ENCODE data around the gene SYNGR3.

The SYNGR3 gene

DNA sequence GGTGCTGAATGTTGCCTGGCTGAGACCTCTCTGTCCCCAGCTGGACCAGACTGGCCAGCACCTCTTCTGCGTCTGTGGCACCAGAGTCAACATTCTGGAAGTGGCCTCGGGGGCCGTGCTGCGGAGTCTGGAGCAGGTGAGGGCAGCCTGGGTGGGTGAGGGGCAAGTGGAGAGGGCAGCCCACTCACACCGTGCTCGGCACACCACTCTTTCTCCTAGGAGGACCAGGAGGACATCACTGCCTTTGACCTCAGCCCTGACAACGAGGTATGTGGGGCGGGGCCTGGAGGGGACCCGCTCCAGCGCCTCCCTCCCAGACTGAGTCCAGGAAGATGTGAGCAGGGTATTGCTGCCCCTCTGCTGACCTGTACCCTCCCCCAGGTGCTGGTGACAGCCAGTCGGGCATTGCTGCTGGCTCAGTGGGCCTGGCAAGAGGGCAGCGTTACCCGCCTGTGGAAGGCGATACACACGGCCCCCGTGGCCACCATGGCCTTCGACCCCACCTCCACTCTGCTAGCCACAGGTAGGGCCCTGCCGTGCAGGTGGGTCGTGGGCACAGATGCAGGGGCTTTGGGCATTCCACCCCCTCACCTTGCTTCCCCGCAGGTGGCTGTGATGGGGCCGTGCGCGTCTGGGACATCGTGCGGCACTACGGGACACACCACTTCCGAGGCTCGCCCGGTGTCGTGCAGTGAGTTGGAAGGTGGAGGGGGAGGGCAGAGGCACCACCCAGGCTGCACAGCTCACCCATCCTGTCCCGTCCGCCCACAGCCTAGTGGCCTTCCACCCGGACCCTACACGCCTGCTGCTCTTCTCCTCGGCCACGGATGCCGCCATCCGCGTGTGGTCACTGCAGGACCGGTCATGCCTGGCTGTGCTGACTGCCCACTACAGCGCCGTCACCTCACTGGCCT, 15.4 kb upstream of the SYNGR3 start:
- ATAC-seq (ENCODE audit: low read depth) = no peak
- Histone ChIP-seq H3K4me1 (ENCODE audit: insufficient read depth, poor library complexity, severe bottlenecking) (no peaks in the 10 kb centered on the region), H3K36me3 (ENCODE audit: low read depth) (peaks cover 31% of the 10 kb centered on the region), H3K4me3 (ENCODE audit: severe bottlenecking) (no peak overlapping the region), H3K9me3 (ENCODE audit: severe bottlenecking) (no peaks in the 10 kb centered on the region), H3K27ac (ENCODE audit: poor library complexity, severe bottlenecking) (no peak overlapping the region), H3K27me3 (ENCODE audit: insufficient read depth, poor library complexity, severe bottlenecking) (no peaks in the 10 kb centered on the region)
- TF ChIP-seq, protein P1, sequence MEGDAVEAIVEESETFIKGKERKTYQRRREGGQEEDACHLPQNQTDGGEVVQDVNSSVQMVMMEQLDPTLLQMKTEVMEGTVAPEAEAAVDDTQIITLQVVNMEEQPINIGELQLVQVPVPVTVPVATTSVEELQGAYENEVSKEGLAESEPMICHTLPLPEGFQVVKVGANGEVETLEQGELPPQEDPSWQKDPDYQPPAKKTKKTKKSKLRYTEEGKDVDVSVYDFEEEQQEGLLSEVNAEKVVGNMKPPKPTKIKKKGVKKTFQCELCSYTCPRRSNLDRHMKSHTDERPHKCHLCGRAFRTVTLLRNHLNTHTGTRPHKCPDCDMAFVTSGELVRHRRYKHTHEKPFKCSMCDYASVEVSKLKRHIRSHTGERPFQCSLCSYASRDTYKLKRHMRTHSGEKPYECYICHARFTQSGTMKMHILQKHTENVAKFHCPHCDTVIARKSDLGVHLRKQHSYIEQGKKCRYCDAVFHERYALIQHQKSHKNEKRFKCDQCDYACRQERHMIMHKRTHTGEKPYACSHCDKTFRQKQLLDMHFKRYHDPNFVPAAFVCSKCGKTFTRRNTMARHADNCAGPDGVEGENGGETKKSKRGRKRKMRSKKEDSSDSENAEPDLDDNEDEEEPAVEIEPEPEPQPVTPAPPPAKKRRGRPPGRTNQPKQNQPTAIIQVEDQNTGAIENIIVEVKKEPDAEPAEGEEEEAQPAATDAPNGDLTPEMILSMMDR (IDR thresholded peaks at IDR 0.05; ENCODE audit: poor library complexity, severe bottlenecking) = no peak
- no peak for DNase-seq (ENCODE audit: low spot score)

DNA sequence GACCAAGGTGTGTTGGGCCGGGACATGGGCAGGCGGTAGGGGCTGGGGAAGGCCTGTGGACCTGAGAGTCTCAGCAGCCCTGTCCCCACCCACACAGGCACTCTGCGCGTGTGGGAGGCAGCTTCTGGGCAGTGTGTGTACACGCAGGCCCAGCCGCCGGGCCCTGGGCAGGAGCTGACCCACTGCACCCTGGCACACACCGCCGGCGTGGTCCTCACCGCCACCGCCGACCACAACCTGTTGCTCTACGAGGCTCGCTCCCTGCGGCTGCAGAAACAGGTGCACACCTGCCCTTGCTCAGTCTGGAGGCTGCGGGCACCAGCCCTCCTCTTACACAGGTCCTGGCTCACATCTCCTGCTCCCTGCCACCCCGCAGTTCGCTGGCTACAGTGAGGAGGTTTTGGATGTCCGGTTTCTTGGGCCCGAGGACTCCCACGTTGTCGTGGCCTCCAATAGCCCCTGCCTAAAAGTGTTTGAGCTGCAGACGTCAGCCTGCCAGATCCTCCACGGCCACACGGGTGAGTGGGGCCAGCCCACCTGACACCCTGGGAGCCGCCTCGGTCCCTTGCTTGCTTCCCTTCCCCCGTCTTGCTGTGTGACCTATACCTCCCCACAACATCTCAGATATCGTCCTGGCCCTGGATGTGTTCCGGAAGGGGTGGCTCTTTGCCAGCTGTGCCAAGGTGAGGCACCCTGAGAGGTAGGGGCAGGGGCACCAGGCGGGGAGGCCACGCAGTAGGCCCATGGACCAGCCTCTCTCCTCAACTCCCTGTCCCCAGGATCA, 14.1 kb upstream of the SYNGR3 start:
- ATAC-seq (ENCODE audit: low read depth) = no peak
- no peak overlapping the region for H3K27ac ChIP-seq (ENCODE audit: poor library complexity, severe bottlenecking)
- no peaks in the 10 kb centered on the region for H3K4me1 ChIP-seq (ENCODE audit: insufficient read depth, poor library complexity, severe bottlenecking)
- DNase-seq (ENCODE audit: low spot score) = no peak
- peaks cover 31% of the 10 kb centered on the region for H3K36me3 ChIP-seq (ENCODE audit: low read depth)
- no peaks in the 10 kb centered on the region for H3K9me3 ChIP-seq (ENCODE audit: severe bottlenecking)
- H3K27me3 ChIP-seq (ENCODE audit: insufficient read depth, poor library complexity, severe bottlenecking) = no peaks in the 10 kb centered on the region
- TF ChIP-seq, protein P1 (IDR thresholded peaks at IDR 0.05; ENCODE audit: poor library complexity, severe bottlenecking) = no peak
- no peak overlapping the region for H3K4me3 ChIP-seq (ENCODE audit: severe bottlenecking)

DNA sequence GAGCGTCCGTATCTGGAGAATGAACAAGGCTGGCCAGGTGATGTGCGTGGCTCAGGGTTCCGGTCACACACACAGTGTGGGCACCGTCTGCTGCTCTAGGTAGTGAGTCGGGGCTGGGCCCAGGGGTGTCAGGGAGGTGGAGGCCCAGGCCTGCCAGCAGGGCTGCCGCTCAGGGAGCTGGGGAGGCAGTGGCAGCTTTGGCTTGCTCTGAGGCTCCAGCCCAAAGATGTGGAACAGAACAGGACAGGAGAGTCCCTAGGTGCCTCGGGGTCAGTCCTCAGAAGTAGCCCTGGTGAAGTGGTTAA, 13.6 kb upstream of the SYNGR3 start:
- Histone ChIP-seq H3K4me1 (ENCODE audit: insufficient read depth, poor library complexity, severe bottlenecking) (no peaks in the 10 kb centered on the region), H3K4me3 (ENCODE audit: severe bottlenecking) (no peak overlapping the region), H3K27me3 (ENCODE audit: insufficient read depth, poor library complexity, severe bottlenecking) (no peaks in the 10 kb centered on the region), H3K9me3 (ENCODE audit: severe bottlenecking) (no peaks in the 10 kb centered on the region), H3K27ac (ENCODE audit: poor library complexity, severe bottlenecking) (no peak overlapping the region), H3K36me3 (ENCODE audit: low read depth) (peaks cover 31% of the 10 kb centered on the region)
- no peak for DNase-seq (ENCODE audit: low spot score)
- ATAC-seq (ENCODE audit: low read depth) = no peak
- TF ChIP-seq, protein P1 (IDR thresholded peaks at IDR 0.05; ENCODE audit: poor library complexity, severe bottlenecking) = no peak

DNA sequence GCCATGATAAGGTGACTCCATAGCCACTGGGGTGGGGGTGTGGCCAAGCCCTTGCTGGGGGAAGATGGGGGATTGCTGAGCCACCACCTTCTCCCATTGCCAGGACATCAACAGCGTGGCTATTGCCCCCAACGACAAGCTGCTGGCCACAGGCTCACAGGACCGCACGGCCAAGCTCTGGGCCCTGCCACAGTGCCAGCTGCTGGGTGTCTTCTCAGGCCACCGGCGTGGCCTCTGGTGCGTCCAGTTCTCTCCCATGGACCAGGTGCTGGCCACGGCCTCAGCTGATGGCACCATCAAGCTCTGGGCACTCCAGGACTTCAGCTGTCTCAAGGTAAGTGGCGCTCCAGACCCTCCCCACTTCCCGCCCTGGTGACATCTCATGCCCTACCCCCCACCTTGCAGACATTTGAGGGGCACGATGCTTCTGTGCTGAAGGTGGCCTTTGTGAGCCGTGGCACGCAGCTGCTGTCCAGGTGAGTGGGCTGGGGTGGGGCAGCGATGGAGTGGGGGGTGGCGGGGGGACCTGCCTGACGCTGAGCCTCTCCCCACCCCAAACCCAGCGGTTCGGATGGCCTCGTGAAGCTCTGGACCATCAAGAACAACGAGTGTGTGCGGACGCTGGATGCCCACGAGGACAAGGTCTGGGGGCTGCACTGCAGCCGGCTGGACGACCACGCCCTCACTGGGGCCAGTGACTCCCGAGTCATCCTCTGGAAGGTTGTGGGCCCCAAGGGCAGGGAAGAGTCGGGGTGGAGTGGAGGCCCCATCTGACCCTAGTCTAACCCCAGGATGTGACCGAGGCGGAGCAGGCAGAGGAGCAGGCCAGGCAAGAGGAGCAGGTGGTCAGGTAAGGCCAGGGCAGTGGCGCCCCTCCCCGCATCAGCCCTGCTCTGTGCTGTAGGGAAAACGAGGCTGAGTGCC, 12.6 kb upstream of the SYNGR3 start:
- Histone ChIP-seq H3K36me3 (ENCODE audit: low read depth) (peaks cover 31% of the 10 kb centered on the region), H3K27me3 (ENCODE audit: insufficient read depth, poor library complexity, severe bottlenecking) (no peaks in the 10 kb centered on the region), H3K4me3 (ENCODE audit: severe bottlenecking) (no peak overlapping the region), H3K27ac (ENCODE audit: poor library complexity, severe bottlenecking) (no peak overlapping the region), H3K4me1 (ENCODE audit: insufficient read depth, poor library complexity, severe bottlenecking) (no peaks in the 10 kb centered on the region), H3K9me3 (ENCODE audit: severe bottlenecking) (no peaks in the 10 kb centered on the region)
- DNase-seq (ENCODE audit: low spot score) (no peak), ATAC-seq (ENCODE audit: low read depth) (no peak)
- TF ChIP-seq, protein P1 (IDR thresholded peaks at IDR 0.05; ENCODE audit: poor library complexity, severe bottlenecking) = no peak

Data from RWPE2 (cell line).